Astrocyte (in vitro differentiated cells and primary cell): ENCODE results near the gene PTCRA.

Experiments
- EZH2 ChIP-seq: IDR thresholded peaks from 2 replicates; pipeline ENCODE4 v1.6.1; 2012; ENCODE audit warnings: mild to moderate bottlenecking, low read length, inconsistent platforms; ENCODE audit not compliant: insufficient read depth
- TF ChIP-seq, protein P1 (sequence below): IDR thresholded peaks from 2 replicates; pipeline ENCODE4 v1.5.1; 2011; ENCODE audit warnings: low read depth, mild to moderate bottlenecking, inconsistent platforms, low read length, moderate library complexity; ENCODE audit not compliant: insufficient read depth

GRCh38 chr6:42889815-42890214 is 26.0 kb upstream of the PTCRA start:
- TF ChIP-seq, protein P1, sequence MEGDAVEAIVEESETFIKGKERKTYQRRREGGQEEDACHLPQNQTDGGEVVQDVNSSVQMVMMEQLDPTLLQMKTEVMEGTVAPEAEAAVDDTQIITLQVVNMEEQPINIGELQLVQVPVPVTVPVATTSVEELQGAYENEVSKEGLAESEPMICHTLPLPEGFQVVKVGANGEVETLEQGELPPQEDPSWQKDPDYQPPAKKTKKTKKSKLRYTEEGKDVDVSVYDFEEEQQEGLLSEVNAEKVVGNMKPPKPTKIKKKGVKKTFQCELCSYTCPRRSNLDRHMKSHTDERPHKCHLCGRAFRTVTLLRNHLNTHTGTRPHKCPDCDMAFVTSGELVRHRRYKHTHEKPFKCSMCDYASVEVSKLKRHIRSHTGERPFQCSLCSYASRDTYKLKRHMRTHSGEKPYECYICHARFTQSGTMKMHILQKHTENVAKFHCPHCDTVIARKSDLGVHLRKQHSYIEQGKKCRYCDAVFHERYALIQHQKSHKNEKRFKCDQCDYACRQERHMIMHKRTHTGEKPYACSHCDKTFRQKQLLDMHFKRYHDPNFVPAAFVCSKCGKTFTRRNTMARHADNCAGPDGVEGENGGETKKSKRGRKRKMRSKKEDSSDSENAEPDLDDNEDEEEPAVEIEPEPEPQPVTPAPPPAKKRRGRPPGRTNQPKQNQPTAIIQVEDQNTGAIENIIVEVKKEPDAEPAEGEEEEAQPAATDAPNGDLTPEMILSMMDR, result no peak
- no peak for TF ChIP-seq EZH2
